Measurements from ENCODE around the gene RPS27A. TPM values are rescaled to one million over a fixed set of nuclear protein-coding genes. Genes with fewer than 3 reads are reported as not detected.
"Not testable (repeated sequence)": the region's sequence is repeated elsewhere in the genome, so short reads cannot be mapped to it uniquely, and the experiment has no call there.

The RPS27A gene
- total RNA-seq, 2 experiments from 2014 or later, result 869 to 878 TPM

- ChIA-PET CTCF (no interaction called here), POLR2A (interaction anchor here (1.1 kb wide), 1 partner anchor 31 kb away, joined by 3 read pairs; no protein-coding TSS in a partner anchor)
- Mint-ChIP-seq H3K4me3 (peak overlapping the region; percentile 33), H3K27ac (peak overlapping the region; percentile 65), H3K27me3 (no peaks in the 10 kb centered on the region), H3K4me1 (peaks cover 45% of the 10 kb centered on the region), H3K9me3 (no peaks in the 10 kb centered on the region), H3K36me3 (ENCODE audit: low read depth) (peaks cover 30% of the 10 kb centered on the region)
- DNase-seq, result no peak
Measured at GRCh38 chr2:55228226-55228563, 4.3 kb upstream of the RPS27A start.

GRCh38 chr2:55229221-55229620 is 3.3 kb upstream of the RPS27A start:
- no peak for DNase-seq
- Mint-ChIP-seq H3K27ac (no peak overlapping the region), H3K36me3 (ENCODE audit: low read depth) (peaks cover 39% of the 10 kb centered on the region), H3K9me3 (no peaks in the 10 kb centered on the region), H3K27me3 (no peaks in the 10 kb centered on the region), H3K4me3 (no peak overlapping the region), H3K4me1 (peaks cover 54% of the 10 kb centered on the region)
- ChIA-PET POLR2A (no interaction called here), CTCF (no interaction called here)

- peaks cover 64% of the 10 kb centered on the region for H3K4me1 Mint-ChIP-seq
Measured at GRCh38 chr2:55230551-55230950, 1.9 kb upstream of the RPS27A start.

GRCh38 chr2:55231546-55232083 is 873 bp upstream of the RPS27A start:
- H3K27ac Mint-ChIP-seq, result peak overlapping the region; percentile 96
- H3K9me3 Mint-ChIP-seq, result no peaks in the 10 kb centered on the region
- ChIA-PET POLR2A (interaction anchor here (1.1 kb wide), 1 partner anchor 10 kb away, joined by 3 read pairs; no protein-coding TSS in a partner anchor), CTCF (no interaction called here)
- peak overlapping the region; percentile 97 for H3K4me3 Mint-ChIP-seq
- DNase-seq, result no peak
- H3K4me1 Mint-ChIP-seq, result peaks cover 69% of the 10 kb centered on the region
- H3K36me3 Mint-ChIP-seq (ENCODE audit: low read depth), result peaks cover 62% of the 10 kb centered on the region
- no peaks in the 10 kb centered on the region for H3K27me3 Mint-ChIP-seq

More at GRCh38 chr2:55230551-55230950, 1.9 kb upstream of the RPS27A start:
- Mint-ChIP-seq H3K9me3 (no peaks in the 10 kb centered on the region), H3K27ac (peak overlapping the region; percentile 6), H3K27me3 (no peaks in the 10 kb centered on the region), H3K4me3 (peak overlapping the region; percentile 97), H3K36me3 (ENCODE audit: low read depth) (peaks cover 53% of the 10 kb centered on the region)
- DNase-seq, result no peak
- ChIA-PET CTCF (no interaction called here), POLR2A (interaction anchor here (1.1 kb wide), 1 partner anchor 9 kb away, joined by 3 read pairs; no protein-coding TSS in a partner anchor)

- peak; percentile 55 for DNase-seq
- Mint-ChIP-seq H3K9me3 (no peaks in the 10 kb centered on the region), H3K27ac (peak overlapping the region; percentile 96), H3K36me3 (ENCODE audit: low read depth) (peaks cover 59% of the 10 kb centered on the region), H3K27me3 (no peaks in the 10 kb centered on the region), H3K4me1 (peaks cover 62% of the 10 kb centered on the region), H3K4me3 (peak overlapping the region; percentile 97)
- POLR2A ChIA-PET, result interaction anchor here (0.5 to 1.5 kb wide), 15 partner anchors 10 to 1126 kb away, joined by 3 to 52 read pairs (median 5); partner anchors contain the start of genes CCDC88A, CFAP36, MTIF2 and PPP4R3B
- CTCF ChIA-PET, result interaction anchor here (1.0 to 1.5 kb wide), 2 partner anchors 10 to 37 kb away, joined by 3 to 4 read pairs; no protein-coding TSS in a partner anchor
Measured at GRCh38 chr2:55232863-55233657, 572 bp downstream of the RPS27A start.

- peaks cover 57% of the 10 kb centered on the region for H3K36me3 Mint-ChIP-seq (ENCODE audit: low read depth)
- H3K4me1 Mint-ChIP-seq, result peaks cover 56% of the 10 kb centered on the region
- H3K27me3 Mint-ChIP-seq, result no peaks in the 10 kb centered on the region
- DNase-seq, result no peak
- H3K9me3 Mint-ChIP-seq, result no peaks in the 10 kb centered on the region
- peak overlapping the region; percentile 96 for H3K27ac Mint-ChIP-seq
- peak overlapping the region; percentile 97 for H3K4me3 Mint-ChIP-seq
- POLR2A ChIA-PET, result no interaction called here
- CTCF ChIA-PET, result no interaction called here
Measured at GRCh38 chr2:55233658-55233940, 1.1 kb downstream of the RPS27A start.

GRCh38 chr2:55235724-55236538 is 3.4 kb downstream of the RPS27A start:
- Mint-ChIP-seq H3K4me3 (no peak overlapping the region), H3K9me3 (no peaks in the 10 kb centered on the region), H3K4me1 (peaks cover 42% of the 10 kb centered on the region), H3K27me3 (no peaks in the 10 kb centered on the region), H3K36me3 (ENCODE audit: low read depth) (peaks cover 48% of the 10 kb centered on the region), H3K27ac (no peak overlapping the region)
- DNase-seq, result no peak
- ChIA-PET POLR2A (interaction anchor here (2.6 kb wide), 1 partner anchor 12 kb away, joined by 12 read pairs; no protein-coding TSS in a partner anchor), CTCF (no interaction called here)

- POLR2A ChIA-PET, result interaction anchor here (1.0 to 2.6 kb wide), 3 partner anchors 13 to 186 kb away, joined by 3 to 12 read pairs (median 4); partner anchors contain the start of gene CCDC88A
Measured at GRCh38 chr2:55236992-55237543, 4.6 kb downstream of the RPS27A start.

GRCh38 chr2:55239656-55240222 is 7.3 kb downstream of the RPS27A start:
- POLR2A ChIA-PET, result no interaction called here
- DNase-seq, result no peak
- CTCF ChIA-PET, result no interaction called here
- Mint-ChIP-seq H3K4me1 (peaks cover 16% of the 10 kb centered on the region), H3K27ac (no peak overlapping the region), H3K36me3 (ENCODE audit: low read depth) (peaks cover 32% of the 10 kb centered on the region), H3K27me3 (no peaks in the 10 kb centered on the region), H3K4me3 (no peak overlapping the region), H3K9me3 (no peaks in the 10 kb centered on the region)

More at GRCh38 chr2:55236992-55237543, 4.6 kb downstream of the RPS27A start:
- Mint-ChIP-seq H3K9me3 (no peaks in the 10 kb centered on the region), H3K4me3 (no peak overlapping the region), H3K27me3 (no peaks in the 10 kb centered on the region), H3K36me3 (ENCODE audit: low read depth) (peaks cover 48% of the 10 kb centered on the region), H3K27ac (no peak overlapping the region), H3K4me1 (peaks cover 32% of the 10 kb centered on the region)
- CTCF ChIA-PET, result no interaction called here
- no peak for DNase-seq

GRCh38 chr2:55241582-55241981 is 9.1 kb downstream of the RPS27A start:
- peaks cover 20% of the 10 kb centered on the region for H3K36me3 Mint-ChIP-seq (ENCODE audit: low read depth)
- H3K4me3 Mint-ChIP-seq, H3K27ac Mint-ChIP-seq, CTCF ChIA-PET, DNase-seq, H3K9me3 Mint-ChIP-seq, POLR2A ChIA-PET, H3K4me1 Mint-ChIP-seq, H3K27me3 Mint-ChIP-seq: not testable (repeated sequence)

- H3K27me3 Mint-ChIP-seq, result no peaks in the 10 kb centered on the region
- DNase-seq, result no peak
- peaks cover 25% of the 10 kb centered on the region for H3K36me3 Mint-ChIP-seq (ENCODE audit: low read depth)
- peaks cover 3% of the 10 kb centered on the region for H3K4me1 Mint-ChIP-seq
- H3K9me3 Mint-ChIP-seq, result no peaks in the 10 kb centered on the region
- H3K4me3 Mint-ChIP-seq, result no peak overlapping the region
- ChIA-PET CTCF (no interaction called here), POLR2A (interaction anchor here (0.6 kb wide), 1 partner anchor 537 kb away, joined by 3 read pairs; no protein-coding TSS in a partner anchor)
- H3K27ac Mint-ChIP-seq, result no peak overlapping the region
Measured at GRCh38 chr2:55242617-55243016, 10.1 kb downstream of the RPS27A start.

GRCh38 chr2:55245411-55245810 is 12.9 kb downstream of the RPS27A start:
- POLR2A ChIA-PET, result no interaction called here
- Mint-ChIP-seq H3K36me3 (ENCODE audit: low read depth) (peaks cover 36% of the 10 kb centered on the region), H3K27me3 (no peaks in the 10 kb centered on the region), H3K4me1 (no peaks in the 10 kb centered on the region), H3K27ac (no peak overlapping the region), H3K9me3 (no peaks in the 10 kb centered on the region), H3K4me3 (no peak overlapping the region)
- DNase-seq, result no peak
- CTCF ChIA-PET, result interaction anchor here (1.1 kb wide), 1 partner anchor 14 kb away, joined by 3 read pairs; no protein-coding TSS in a partner anchor
